Cardiac septum (tissue), 1 donor: ENCODE data around the gene OXCT2. TPM values are rescaled to one million over a fixed set of nuclear protein-coding genes. Genes with fewer than 3 reads are reported as not detected.

ENCODE experiments used
- DNase-seq: peaks from one replicate; pipeline ENCODE4 v3.0.0-alpha.2; 2020; ENCODE audit warnings: low spot score
- intact Hi-C: fragments of 100-400 bp; cut with DNase I; formaldehyde crosslinking; loops from one replicate; pipeline ENCODE4 v1.14.0; 2022
- total RNA-seq: library from RNA; stranded (reverse); fragmentation: NEBNext Ultra II Directional; extraction: Animal tissue kit (Norgen Biotek cat#: 25700); gene quantifications from one replicate; pipeline ENCODE4 v1.2.1, GENCODE V29; 2021
- donor health status: DM: no; HTN: no; CAD: no.

OXCT2 gene
- total RNA-seq, 1 donor from 2014 or later = 1.3 TPM

DNA sequence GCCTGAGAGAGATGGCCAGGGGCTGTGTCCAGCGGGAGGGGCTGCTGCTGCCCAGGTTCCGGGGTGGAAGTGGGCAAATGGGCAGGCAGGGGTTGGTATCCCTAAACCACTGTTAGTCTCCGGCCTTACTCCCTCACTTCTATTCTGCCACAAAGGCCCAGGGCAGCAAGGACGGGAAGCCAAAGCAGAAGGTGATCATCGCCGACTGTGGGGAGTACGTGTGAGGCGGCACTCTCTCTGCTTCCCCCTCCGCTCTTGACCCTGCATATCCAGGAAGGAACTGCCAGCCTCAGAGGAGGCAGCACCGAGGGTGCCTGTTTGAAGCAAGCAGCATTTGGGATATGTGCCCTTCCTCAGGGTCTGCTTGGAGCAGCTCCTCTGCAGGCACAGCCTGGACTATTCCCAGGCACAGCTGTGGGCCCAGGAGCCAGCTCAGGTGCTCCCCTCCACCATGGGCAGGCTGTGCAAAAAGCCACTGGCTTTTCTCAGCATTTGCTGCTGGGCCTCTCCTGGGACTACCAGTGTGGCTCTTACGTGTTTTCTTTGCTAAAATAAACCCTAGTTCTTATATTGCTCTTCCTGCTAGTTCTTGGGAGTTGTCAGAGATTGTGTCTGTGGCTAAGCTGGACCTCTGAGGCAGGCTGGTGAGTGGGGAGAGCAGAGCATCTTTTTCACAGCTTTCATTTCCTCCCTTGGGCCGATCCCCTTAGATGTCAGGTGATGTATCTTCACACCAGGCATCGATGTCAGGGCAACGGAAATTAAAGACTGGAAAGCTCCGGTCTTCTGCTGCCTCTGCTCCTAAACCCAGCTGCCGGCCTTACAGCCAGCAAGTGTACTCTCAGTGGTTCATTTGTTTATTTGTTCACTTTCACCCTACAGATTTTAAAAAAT, 17.8 kb downstream of the OXCT2 start:
- DNase-seq = no peak
- intact Hi-C loops = no loop called here

DNA sequence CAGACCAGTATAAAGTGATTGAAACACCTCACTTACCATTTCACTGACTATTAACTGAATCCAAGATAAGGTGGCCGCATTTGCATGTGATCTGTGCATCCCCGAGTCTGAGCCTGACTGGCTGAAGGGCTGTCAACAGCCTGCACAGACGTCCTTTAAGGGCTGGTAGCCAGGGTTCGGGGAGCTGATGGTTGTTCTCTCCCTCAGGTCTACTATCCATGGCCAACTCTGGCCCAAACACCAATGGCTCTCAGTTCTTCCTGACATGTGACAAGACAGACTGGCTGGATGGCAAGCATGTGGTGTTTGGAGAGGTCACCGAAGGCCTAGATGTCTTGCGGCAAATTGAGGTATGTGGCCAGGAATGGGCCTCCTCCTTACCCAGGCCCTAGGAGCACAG, 18.4 kb downstream of the OXCT2 start:
- intact Hi-C loops = no loop called here
- no peak for DNase-seq

DNA sequence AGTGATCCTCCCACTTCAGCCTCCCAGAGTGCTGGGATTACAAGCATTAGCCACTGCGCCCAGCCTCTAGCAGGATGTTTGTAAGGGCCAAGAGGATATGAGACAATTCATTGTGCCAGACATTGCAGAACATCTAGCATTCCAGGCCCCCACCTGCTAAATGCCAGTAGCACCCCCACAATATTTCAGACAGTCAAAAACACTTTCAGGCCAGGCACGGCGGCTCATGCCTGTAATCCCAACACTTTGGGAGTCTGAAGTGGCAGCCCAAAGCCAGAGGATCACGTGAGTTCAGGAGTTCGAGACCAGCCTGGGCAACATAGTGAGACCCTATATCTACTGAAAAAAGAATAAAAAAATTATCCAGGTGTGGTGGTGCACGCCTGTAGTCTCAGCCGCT, 19.6 kb downstream of the OXCT2 start:
- no peak for DNase-seq
- intact Hi-C loops = no loop called here

DNA sequence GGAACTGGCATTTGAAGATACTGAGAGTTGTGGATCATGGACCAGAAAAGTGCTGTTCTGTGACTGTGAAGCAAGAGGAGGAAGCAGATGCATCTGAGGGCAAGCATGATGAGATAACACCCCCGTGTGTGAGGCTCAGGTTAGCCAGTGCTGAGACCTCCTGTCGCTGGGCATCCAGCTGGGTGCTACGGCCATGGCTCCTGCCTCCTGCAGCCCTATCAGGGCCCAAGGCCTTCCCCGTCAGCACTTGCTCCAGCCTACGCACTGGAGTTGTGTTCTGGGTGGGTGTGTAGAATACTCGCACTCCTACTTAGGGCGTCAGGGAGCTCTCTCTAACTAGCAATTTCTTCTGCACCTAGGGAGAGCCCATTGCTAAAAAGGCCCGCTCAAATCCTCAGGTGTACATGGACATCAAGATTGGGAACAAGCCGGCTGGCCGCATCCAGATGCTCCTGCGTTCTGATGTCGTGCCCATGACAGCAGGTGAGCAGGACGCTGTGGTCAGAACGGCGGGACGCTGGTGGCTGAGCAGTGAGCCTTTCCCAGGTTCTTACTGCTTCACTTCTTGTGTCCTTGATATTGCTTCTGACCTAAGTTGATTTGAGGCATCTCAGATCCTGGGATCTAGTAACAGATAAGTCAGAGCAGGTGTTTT, 26.0 kb downstream of the OXCT2 start:
- intact Hi-C loops = no loop called here
- no peak for DNase-seq

DNA sequence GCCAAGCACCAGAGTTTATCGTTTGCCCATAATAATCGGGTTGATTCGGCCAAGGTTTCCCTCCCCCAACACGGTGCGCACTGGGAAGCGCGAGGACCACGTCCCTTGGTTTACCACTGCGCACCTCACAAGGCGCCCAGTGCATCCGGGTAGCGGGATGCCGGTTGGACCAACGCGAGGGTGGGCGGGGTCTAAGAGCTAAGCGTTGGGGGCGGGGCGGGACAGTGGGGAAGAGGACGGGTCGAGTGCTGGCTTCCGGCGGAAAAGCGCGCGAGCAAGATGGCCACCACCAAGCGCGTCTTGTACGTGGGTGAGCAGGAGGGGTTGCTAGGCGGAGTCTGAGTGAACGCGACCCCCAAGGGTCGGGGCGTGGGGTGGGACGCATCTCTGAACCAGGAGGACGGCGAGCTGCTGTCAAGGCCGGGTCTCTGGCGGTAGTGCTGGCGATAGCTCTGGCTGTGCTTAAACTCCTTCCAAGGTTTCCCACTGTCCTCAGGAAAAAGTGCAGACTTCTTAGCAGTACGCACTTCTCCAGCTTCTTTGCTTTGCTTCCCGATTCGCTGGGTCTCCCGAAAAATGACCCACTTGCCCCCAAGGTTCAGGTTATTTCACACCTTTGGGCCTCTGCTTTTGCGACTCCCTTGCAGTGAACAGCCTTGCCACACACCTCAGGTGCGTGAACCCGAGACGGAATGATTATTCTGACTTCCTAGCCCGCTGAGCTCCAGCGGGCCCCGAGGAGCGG, 32.4 kb downstream of the OXCT2 start, which contains the start of gene PPIE:
Gene PPIE, plus strand, starts transcription at position 261 of the 745 bp plus-strand sequence. Its CDS starts 19 bp downstream, at position 280.
- DNase-seq = peak; percentile 96
- intact Hi-C loops = no loop called here

DNA sequence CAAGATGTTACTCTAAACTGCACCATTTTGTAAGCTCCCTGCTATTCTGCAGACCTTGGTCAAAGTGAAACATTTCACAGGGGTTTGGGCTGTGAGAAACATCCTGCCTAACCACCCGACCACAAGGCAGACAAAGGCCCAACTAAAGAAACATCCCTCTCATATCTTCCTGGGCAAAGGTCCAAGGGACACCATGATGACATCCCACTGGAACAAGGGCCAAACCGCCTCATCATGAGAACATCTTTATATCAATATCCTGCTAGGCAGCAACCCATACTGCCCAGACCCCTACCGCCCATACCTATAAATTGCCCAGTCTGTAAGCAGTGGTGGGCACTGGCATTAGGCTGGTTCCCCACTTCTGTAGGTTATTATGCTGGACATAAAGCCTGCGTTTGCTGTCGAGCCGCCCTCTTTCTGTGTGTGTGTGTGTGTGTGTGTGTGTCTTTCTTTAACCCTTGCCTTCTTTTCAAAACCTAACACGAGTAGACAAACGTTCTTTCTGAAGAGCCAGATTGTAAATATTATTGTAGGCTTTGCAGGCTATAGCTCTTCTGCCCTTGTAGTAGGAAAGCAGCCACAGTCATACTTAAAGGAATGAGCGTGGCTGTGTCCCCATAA, 33.5 kb downstream of the OXCT2 start:
- intact Hi-C loops = no loop called here
- no peak for DNase-seq

DNA sequence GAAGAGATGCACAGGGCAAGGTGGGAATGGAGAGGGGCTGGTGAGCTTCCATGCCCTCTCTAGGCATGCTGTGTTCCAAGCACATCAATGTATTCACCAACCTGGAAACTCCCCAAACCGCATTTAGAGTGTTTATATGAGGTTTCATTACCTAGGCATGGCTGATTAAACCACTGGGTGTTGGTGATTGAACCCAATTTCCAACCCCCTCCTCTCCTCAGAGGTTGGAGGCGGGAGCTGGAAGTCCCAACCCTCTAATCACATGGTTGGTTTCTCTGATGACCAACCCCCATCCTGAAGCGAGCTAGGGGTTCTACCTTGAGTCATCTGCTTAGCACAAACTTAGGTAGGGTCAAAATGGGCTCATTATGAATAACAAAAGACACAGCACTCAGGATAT, 35.4 kb downstream of the OXCT2 start:
- DNase-seq = no peak
- intact Hi-C loops = no loop called here

DNA sequence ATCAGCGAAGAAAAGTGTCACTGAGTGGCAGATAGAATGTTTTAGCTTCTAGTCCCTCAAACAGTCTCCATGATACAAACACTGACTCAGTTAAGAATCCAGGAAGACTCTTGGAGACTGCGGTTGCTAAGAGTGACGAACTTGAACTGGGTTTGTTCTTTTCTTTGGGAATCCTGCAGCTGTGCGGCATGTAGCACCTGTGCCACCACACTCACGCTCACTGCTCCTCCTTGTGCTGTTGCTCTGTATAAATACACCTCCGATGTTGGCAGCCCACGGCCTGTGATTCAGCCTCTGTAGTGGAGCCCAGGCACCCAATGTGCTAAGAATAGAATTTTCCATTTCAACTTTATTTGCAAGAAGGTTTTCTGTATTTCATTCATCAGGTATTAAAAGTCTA, 38.0 kb downstream of the OXCT2 start:
- no peak for DNase-seq

DNA sequence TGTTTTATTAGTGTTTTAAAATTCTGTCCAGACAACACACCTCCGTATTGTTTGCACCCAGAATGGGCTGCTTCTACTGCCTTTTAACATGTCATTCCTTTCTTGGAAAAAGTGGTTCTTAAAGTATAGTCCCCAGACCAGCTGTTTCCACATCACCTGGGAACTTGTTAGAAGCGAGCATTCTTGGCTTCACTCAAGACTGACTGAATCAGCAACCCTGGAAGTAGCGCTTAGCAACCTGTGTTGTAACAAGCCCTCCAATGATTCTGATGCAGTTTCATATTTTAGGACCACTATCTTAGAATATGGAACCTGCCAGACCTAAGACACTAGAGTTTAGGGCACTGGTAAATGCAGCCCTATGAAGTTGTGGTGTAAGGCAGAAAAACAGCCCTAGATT, 38.4 kb downstream of the OXCT2 start:
- intact Hi-C loops = no loop called here
- DNase-seq = no peak

More for the DNA sequence above, 38.0 kb downstream of the OXCT2 start:
- intact Hi-C loops = no loop called here

DNA sequence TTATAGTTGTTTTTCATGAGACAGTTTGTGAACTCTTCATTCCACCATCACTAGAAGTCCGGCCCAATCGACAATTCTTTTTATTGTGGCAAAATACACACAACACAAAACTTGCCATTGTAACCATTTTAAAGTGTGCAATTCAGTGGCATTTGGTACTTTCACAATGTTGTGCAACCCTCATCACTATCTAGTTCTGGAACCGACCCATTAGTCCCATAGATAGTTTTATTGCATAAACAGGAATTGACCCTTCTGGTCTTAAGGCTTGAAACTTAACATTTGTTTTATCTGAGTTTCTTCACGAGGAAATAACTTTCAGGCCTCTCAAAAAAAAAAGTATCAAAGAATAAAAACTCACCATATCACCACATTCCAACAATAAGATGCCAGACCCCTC, 41.3 kb downstream of the OXCT2 start:
- DNase-seq = no peak
- intact Hi-C loops = no loop called here

DNA sequence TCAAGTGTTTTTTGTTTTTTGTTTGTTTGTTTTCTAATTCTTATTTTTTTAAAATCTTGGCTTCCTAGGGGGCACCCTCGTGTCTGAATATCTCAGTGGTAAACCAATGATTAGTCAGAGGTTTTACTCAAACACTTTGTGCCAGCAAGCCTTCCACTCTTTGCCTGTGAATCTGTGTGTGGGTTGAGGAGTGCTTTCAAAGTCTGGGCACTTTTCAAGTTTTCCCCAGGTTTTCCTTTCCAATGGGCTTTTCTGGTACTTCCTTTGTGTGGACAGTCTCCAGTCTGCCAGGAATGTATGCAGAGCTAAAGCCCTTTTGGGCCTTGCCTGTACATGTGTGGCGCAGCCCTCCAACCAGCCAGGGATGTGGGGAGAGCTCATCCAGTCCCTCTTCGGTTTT, 42.1 kb downstream of the OXCT2 start:
- DNase-seq = no peak
- intact Hi-C loops = no loop called here

DNA sequence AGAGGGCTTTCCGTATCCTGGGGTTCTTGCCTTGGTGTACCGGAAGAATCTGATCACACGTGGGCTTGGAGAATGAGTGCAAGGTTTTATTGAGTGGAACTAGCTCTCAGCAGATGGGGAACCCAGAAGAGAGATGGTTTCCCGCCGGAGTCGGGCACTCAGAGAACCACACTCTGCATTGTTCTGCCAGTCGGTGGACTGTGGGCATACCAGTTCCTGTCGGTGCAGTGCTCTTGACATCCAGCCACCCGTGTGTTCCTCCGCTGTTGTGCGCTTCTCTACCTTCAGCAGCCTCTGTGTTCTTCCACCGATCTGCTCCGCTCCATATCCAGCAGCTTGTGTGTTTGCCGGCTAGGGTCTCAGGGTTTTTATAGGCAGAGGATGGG, 43.2 kb downstream of the OXCT2 start:
- intact Hi-C loops = no loop called here
- DNase-seq = no peak

DNA sequence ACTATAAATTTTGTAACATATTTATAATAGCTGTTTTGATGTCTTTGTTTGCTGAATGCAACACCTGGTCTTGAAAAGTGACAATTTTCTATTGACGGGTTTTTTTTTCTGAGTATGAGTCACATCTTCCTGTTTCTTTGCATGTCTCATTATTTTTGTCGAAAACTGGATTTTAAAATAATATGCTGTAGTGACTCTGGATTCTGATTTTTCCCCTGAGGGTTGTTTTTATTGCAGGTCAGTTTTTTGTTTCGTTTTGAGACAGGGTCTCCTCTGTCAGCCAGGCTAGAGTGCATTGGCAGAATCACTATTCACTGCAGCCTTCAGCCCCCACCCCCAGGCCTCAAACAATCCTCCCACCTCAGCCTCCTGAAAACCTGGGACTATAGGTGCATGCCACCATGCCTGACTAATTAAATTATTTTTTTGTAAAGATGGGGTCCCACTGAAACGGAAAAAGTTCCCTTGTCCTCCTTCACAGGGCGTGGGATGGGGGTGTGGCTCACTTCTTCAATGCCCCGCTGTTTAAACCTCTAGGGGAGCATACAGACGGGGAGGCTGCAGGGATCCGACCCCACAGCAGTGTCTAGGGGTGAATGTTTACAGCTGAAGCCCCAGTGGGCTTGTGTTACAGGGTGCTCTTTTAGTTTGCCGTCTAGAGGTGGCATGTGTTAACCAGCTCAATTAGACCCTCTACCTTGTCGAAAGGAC, 43.8 kb downstream of the OXCT2 start:
- intact Hi-C loops = no loop called here
- no peak for DNase-seq

DNA sequence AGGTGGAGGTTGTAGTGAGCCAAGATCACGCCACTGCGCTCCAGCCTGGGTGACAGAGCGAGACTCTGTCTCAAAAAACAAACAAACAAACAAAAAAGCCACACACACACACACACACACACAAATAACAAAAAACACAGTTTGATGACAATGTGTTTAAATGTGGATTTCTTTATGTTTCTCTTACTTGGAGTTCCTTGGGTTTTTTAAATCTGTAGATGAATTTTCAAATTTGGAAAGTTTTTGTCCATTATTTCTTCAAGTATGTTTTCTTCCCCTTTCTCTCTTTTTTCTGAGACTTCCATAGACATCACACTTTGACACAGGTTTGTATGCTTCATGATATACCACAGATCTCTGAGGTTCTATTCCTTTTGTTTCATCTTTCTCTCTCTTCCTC, 44.5 kb downstream of the OXCT2 start:
- intact Hi-C loops = no loop called here
- DNase-seq = no peak

DNA sequence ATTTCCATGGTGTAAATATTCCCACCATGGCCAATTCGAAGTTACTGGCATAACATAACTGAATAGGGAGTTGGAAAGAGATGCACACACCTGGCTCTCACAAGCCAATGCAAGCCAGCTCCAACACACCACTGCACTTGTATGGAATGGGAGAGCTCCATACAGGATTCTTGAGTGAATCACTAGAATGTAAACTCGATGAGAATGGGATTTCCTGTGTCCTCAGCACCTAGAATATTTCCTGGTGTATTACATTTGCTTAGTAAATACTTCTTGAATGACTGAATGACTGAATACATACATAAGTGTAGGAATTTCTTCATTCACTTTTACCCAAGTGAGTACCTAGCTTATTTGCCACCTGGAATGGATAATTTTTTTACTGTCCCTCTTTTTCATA, 48.7 kb downstream of the OXCT2 start:
- DNase-seq = no peak
- intact Hi-C loops = loop anchor here (5.0 kb wide), 1 partner anchor 65 kb away; no protein-coding TSS in a partner anchor

DNA sequence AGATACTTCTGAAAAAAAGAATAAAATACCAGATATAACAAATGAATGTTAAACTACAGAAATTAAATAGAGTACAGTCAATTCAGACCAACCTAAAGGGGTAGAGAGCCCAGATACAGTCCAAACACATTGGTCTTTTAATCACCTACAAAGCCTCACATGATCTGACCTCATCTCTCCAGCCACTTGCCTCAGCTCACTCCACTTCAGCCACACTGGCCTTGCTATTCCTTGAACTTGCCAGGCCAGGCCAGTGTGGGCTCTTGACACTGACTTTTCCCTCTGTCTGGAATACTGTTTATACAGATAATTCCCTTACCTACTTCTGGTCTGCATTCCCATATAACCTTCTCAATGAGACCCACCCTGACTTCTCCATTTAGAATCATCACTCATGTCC, 49.5 kb downstream of the OXCT2 start:
- no peak for DNase-seq
- intact Hi-C loops = loop anchor here (2.0 to 5.0 kb wide), 2 partner anchors 64 to 117 kb away; no protein-coding TSS in a partner anchor

DNA sequence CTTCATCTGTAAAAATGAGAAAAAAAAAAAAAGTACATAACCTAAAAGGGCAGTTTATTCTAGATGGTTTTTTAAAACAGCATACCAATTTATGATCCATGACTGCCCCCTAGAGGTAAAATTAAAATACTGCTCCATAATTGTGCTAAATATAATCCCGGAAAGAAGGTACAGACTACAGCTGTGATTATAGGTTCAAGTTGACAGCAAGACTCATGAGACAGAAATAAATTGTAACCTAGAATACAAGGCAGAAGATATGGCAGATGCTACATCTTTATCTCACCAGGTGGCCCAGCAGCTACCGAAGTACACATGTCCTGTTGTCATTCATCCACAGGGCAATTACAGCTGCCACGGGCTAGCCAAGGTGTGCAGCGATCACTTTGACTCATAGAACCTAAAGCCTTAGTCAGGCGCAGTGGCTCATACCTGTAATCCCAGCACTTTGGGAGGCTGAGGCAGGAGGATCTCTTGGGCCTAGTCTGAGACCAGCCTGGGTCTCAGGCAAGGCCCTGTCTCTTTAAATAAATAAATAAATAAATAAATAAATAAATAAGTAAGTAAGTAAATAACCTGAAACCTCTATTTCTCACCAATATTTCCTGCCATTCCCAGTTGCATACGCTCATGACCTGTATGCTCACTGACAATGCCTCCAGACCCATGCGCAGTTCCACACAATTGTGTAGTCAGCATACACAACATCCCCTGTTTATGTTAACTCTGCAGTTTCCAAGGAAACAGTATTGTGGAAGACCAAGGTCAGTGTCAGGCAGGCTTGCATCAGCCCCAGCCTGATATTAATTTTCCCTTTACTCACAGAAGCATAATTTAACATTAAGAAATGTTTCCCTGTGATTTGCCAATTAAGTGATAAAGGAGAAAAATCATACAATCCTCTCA, 50.8 kb downstream of the OXCT2 start:
- intact Hi-C loops = loop anchor here (2.0 to 5.0 kb wide), 2 partner anchors 63 to 116 kb away; no protein-coding TSS in a partner anchor
- no peak for DNase-seq
